ENCODE measurements around the gene EXPH5.

GRCh38 chr11:108580043-108580442 lies 13.5 kb downstream of the EXPH5 start:
- TF ChIP-seq POLR2A (IDR thresholded peaks at IDR 0.05) (no peak), CTCF (IDR thresholded peaks at IDR 0.05) (no peak)
